ENCODE results near the gene CD58.

The CD58 gene

GRCh38 chr1:116493484-116494352 is 77.1 kb downstream of the CD58 start:
- no peak for DNase-seq (ENCODE audit: low read depth in 2 of 2)

GRCh38 chr1:116493036-116493435 is 77.8 kb downstream of the CD58 start:
- DNase-seq (ENCODE audit: low read depth in 2 of 2) = no peak

GRCh38 chr1:116492358-116492811 is 78.4 kb downstream of the CD58 start:
- DNase-seq (ENCODE audit: low read depth in 2 of 2) = no peak

- DNase-seq (ENCODE audit: low read depth in 2 of 2) = no peak
Observed at GRCh38 chr1:116491700-116492357, 79.0 kb downstream of the CD58 start.

- no peak for DNase-seq (ENCODE audit: low read depth in 2 of 2)
Observed at GRCh38 chr1:116490588-116490987, 80.2 kb downstream of the CD58 start.

- no peak for DNase-seq (ENCODE audit: low read depth in 2 of 2)
Observed at GRCh38 chr1:116489231-116489697, 81.6 kb downstream of the CD58 start.

GRCh38 chr1:116488071-116488470 is 82.8 kb downstream of the CD58 start:
- no peak for DNase-seq (ENCODE audit: low read depth in 2 of 2)

GRCh38 chr1:116487583-116487982 is 83.2 kb downstream of the CD58 start:
- DNase-seq (ENCODE audit: low read depth in 2 of 2) = no peak

GRCh38 chr1:116487031-116487430 is 83.8 kb downstream of the CD58 start:
- DNase-seq (ENCODE audit: low read depth in 2 of 2) = no peak

GRCh38 chr1:116486424-116486823 is 84.4 kb downstream of the CD58 start:
- DNase-seq (ENCODE audit: low read depth in 2 of 2) = no peak

GRCh38 chr1:116485976-116486375 is 84.8 kb downstream of the CD58 start:
- DNase-seq (ENCODE audit: low read depth in 2 of 2) = no peak

GRCh38 chr1:116485071-116485735 is 85.6 kb downstream of the CD58 start:
- peak; percentile 75 to 84 for DNase-seq (ENCODE audit: low read depth in 2 of 2)

- DNase-seq (ENCODE audit: low read depth in 2 of 2) = no peak
Observed at GRCh38 chr1:116483481-116484309, 87.1 kb downstream of the CD58 start.

- no peak for DNase-seq (ENCODE audit: low read depth in 2 of 2)
Observed at GRCh38 chr1:116482490-116482889, 88.3 kb downstream of the CD58 start.

- no peak for DNase-seq (ENCODE audit: low read depth in 2 of 2)
Observed at GRCh38 chr1:116481934-116482333, 88.9 kb downstream of the CD58 start.

GRCh38 chr1:116478621-116479020 is 92.2 kb downstream of the CD58 start:
- no peak for DNase-seq (ENCODE audit: low read depth in 2 of 2)

- no peak for DNase-seq (ENCODE audit: low read depth in 2 of 2)
Observed at GRCh38 chr1:116477429-116477828, 93.4 kb downstream of the CD58 start.

- no peak for DNase-seq (ENCODE audit: low read depth in 2 of 2)
Observed at GRCh38 chr1:116476321-116476720, 94.5 kb downstream of the CD58 start.

GRCh38 chr1:116475850-116476218 is 95.0 kb downstream of the CD58 start:
- no peak for DNase-seq (ENCODE audit: low read depth in 2 of 2)

- no peak for DNase-seq (ENCODE audit: low read depth in 2 of 2)
Observed at GRCh38 chr1:116474921-116475849, 95.6 kb downstream of the CD58 start.

Measured in stimulated activated CD4-positive, alpha-beta T cell treated with anti-CD3 and anti-CD28 coated beads, Interleukin-15, amount 100 ng/mL, for 48 hours (primary cell).